Cerebellar nuclear complex (tissue), 1 donor: Measurements from ENCODE around the gene SLC23A1.
A peak's percentile ranks its signal among the peaks of the same experiment; 100 is the strongest.
"Not testable (repeated sequence)": the region's sequence is repeated elsewhere in the genome, so short reads cannot be mapped to it uniquely, and the experiment has no call there.

Experiments used
- DNase-seq, 2 experiments: peaks; one replicate each; lab custom pipeline; 2025; lab: John Stamatoyannopoulos, UW

Gene SLC23A1

DNA sequence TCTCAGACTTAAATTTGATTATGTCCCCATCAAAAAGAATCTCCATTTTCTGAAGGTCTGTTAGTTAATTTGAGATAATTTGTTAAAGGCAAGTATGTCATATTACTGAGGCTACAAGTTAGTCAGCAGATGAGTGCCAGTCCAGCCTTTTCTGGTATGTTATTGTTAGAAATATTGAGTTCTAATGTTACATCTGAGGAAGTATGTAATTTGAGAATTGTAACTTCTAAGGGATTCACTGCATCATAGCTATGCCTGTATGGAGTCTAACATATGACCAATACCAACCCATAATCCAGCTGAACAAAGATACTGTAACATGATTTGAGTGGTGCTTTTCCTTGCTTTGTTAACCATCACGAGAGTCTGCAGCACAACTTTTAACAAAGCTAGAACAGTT, 13.9 kb downstream of the SLC23A1 start:
- no peak for DNase-seq

- DNase-seq, result no peak
These were observed 14.5 kb downstream of the SLC23A1 start for GRCh38 chr5:139368613-139369012.

DNA sequence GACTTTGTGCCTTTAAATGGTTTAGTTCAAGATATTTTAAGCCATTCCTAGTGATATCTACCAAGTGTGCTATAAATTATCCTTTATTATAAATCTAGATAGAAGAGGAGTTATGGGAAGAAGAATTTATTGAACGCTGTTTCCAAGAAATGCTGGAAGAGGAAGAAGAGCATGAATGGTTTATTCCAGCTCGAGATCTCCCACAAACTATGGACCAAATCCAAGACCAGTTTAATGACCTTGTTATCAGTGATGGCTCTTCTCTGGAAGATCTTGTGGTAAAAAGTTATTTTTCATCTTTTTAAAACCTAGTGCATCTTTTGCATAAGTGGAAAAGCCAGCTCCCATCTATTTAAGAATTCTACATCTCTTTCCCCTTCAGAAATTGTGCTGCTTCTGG, 18.6 kb downstream of the SLC23A1 start:
- DNase-seq, result no peak

GRCh38 chr5:139363937-139364336, 19.2 kb downstream of the SLC23A1 start:
- DNase-seq, result no peak

GRCh38 chr5:139361835-139362429, 21.2 kb downstream of the SLC23A1 start:
- DNase-seq, result no peak

DNA sequence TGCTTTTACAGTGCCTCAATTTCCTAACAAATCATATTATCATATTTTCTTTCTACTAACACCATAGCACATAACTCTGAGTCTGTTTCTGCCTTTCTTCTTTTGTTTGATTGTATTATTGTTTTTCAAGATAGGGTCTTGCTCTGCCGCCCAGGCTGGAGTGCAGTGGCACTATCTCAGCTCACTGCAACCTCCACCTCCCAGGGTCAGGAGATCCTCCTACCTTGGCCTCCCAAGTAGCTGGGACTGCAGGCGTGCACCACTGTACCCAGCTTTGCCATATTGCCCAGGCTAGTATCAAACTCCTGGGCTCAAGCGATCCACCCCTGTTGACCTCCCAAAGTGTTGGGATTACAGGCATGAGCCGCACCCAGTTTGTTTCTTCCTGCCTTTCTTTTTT, 22.7 kb downstream of the SLC23A1 start:
- DNase-seq, result no peak

GRCh38 chr5:139358064-139358463, 25.0 kb downstream of the SLC23A1 start:
- DNase-seq, result no peak

DNA sequence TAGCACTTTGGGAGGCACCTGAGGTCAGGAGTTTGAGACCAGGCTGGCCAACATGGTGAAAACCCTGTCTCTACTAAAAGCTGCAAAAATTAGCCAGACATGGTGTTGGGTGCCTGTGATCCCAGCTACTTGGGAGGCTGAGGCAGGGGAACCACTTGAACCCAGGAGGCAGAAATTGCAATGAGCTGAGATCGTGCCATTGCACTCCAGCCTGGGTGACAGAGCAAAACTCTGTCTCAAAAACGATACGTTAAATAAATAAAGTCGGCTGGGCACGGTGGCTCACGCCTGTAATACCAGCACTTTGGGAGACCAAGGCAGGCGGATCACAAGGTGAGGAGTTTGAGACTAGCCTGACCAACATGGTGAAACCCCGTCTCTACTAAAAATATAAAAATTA, 27.2 kb downstream of the SLC23A1 start:
- not testable (repeated sequence) for DNase-seq

DNA sequence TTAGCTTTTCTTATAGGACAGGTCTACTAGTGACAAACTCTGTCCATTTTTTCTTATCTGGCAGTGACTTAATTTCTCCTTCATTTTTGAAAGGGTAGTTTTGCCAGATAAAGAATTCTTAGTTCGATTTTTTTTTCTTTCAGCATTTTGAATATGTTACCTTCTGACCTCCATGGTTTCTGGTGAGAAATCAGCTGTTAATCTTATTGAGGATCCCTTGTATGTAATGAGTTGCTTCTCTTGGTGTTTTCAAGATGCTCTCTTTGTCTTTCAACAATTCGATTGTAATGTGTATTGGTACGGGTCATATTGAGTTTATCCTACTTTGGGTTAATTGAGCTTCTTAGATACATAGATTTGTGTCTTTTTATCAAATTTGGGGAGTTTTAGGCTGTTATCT, 28.9 kb downstream of the SLC23A1 start:
- DNase-seq, result no peak

- not testable (repeated sequence) for DNase-seq
These were observed 35.2 kb downstream of the SLC23A1 start for GRCh38 chr5:139347863-139348262.

DNA sequence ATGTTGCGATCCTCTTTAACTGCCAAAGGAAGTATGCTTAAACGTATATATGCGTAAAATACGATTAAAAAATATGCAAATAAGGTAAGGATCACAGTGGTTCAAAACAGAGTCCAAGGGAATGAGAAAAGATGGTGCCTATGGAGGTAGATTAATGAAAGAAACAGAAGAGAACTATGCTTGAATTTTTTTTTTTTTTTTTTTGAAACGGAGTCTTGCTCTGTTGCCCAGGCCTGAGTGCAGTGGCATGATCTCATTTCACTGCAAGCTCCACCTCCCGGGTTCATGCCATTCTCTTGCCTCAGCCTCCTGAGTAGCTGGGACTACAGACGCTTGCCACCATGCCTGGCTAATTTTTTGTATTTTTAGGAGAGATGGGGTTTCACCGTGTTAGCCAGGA, 37.7 kb downstream of the SLC23A1 start:
- not testable (repeated sequence) for DNase-seq

GRCh38 chr5:139344177-139344576, 38.9 kb downstream of the SLC23A1 start:
- DNase-seq, result no peak

DNA sequence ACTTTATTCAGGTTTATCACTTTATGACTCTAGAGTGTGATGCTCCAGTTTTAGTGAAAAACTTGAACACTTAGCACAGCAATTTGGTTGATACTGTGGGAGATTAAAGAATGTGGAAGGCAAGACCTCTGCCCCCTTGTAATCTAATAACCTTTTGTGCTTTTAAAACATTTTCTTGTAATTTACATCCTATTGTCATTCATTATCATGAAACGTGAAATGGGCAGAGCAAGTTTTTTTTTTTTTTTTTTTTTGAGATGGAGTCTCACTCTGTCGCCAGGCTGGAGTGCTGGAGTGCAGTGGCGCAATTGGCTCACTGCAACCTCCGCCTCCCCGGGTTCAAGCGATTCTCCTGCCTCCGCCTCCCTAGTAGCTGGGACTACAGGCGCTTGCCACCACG, 39.6 kb downstream of the SLC23A1 start:
- no peak for DNase-seq

- DNase-seq, result no peak
These were observed 40.7 kb downstream of the SLC23A1 start for GRCh38 chr5:139342423-139342723.

DNA sequence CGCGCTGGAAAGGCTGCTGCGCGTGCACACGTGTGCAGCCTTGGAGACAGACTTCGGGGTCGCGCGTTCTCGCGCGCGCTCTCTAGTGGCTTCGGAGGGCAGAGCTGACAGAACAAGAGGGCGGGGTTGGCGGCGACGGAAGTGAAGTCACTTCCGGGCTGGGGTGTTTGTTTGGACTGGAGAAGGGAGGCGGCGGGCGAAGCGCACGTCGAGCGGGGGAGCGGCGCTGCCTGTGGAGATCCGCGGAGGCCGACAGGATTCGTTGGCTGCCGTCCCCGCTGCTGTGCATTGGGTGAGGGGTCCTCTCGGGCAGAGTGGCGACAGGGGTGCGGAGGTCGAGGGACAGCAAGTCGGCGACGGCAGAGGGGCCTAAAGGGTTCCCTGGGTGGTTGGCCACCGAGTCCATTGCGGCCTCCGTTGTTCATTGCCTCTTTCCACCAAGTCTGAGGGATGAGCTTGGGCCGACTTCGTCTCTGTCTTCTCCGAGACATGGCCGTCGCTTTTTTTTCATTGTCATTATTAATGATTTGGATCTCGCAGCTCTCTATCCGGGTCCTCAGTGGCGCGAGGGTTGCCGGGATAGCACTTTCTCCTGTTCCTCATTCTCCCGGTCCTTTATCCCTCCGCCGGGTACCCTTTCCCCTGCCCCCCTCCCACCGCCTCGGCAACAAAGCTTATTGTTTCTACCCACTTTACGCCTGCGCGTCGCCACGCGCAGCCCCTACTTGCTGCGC, 41.2 kb downstream of the SLC23A1 start, which contains the start of gene PAIP2:
Gene PAIP2 (plus strand): TSS at position 166 of the 734 bp plus-strand sequence. CDS start 21,931 bp downstream, outside the sequence.
- peak; percentile 68 to 86 for DNase-seq

- no peak for DNase-seq
These were observed 41.9 kb downstream of the SLC23A1 start for GRCh38 chr5:139341187-139341688.

DNA sequence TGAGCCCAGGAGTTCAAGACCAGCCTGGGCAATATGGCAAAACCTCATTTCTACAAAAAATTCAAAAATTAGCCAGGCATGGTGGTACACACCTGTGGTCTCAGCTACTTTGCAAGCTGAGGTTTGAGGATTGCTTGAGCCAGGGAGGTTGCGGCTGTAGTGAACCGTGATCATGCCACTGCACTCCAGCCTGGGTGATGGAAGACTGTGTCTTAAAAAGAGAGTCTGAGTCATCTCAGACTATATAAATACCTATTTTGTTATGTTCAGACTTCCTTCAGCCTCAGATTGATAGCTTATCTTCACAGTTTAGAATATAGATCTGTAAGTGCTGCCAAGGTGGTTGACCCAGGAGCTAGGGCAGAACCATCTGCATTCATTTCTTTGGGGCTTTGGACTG, 43.0 kb downstream of the SLC23A1 start:
- no peak for DNase-seq

DNA sequence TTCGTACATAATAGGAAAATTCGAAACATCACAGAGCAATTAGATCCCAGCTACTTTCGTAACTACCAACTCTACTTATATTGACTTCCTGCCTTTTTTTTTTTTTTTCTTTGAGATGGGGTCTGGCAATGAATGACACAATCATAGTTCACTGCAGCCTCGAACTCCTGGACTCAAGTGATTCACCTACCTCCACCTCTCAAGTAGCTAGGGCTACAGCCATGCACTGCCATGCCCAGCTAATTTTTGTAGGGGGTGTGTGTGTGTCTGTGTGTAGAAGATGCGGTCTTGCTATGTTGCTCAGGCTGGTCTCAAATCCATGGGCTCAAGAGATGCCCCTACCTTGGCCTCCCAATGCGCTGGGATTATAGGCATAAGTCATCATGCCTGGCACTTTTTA, 47.3 kb downstream of the SLC23A1 start:
- no peak for DNase-seq
